Endothelial cell (in vitro differentiated cells): ENCODE measurements around the gene C19orf12. TPM values are rescaled to one million over a fixed set of nuclear protein-coding genes. Genes with fewer than 3 reads are reported as not detected.

Experiments used
- DNase-seq: peaks from one replicate; pipeline ENCODE4 v3.0.0; 2021; ENCODE audit warnings: low spot score
- H3K27ac Mint-ChIP-seq: one replicate; pipeline ENCODE4 v1.8.0; 2021; ENCODE audit warnings: mixed read lengths, inconsistent platforms; ENCODE audit not compliant: unreplicated experiment
- H3K27me3 Mint-ChIP-seq: one replicate; pipeline ENCODE4 v1.8.0; 2021; ENCODE audit warnings: mild to moderate bottlenecking, moderate library complexity, mixed read lengths, inconsistent platforms; ENCODE audit not compliant: unreplicated experiment
- H3K36me3 Mint-ChIP-seq: one replicate; pipeline ENCODE4 v1.8.0; 2021; ENCODE audit warnings: mild to moderate bottlenecking, low read depth, mixed read lengths, inconsistent platforms; ENCODE audit not compliant: unreplicated experiment
- H3K4me1 Mint-ChIP-seq: one replicate; pipeline ENCODE4 v1.8.0; 2021; ENCODE audit warnings: mild to moderate bottlenecking, mixed read lengths, inconsistent platforms; ENCODE audit not compliant: unreplicated experiment
- H3K4me3 Mint-ChIP-seq: one replicate; pipeline ENCODE4 v1.8.0; 2021; ENCODE audit warnings: mild to moderate bottlenecking, mixed read lengths, inconsistent platforms; ENCODE audit not compliant: unreplicated experiment
- H3K9me3 Mint-ChIP-seq: one replicate; pipeline ENCODE4 v1.8.0; 2021; ENCODE audit warnings: mixed read lengths, inconsistent platforms; ENCODE audit not compliant: unreplicated experiment
- total RNA-seq: library from RNA; stranded (reverse); fragmentation: NEBNext Ultra II Directional; extraction: Animal tissue kit (Norgen Biotek cat#: 25700); gene quantifications from one replicate; pipeline ENCODE4 v1.2.1, GENCODE V29; 2021; ENCODE audit not compliant: unreplicated experiment
- TF ChIP-seq, protein P1 (sequence below): fragments of 200-600 bp; sonication (generic); IDR thresholded peaks from one replicate; pipeline ENCODE4 v1.5.0; 2021; ENCODE audit warnings: antibody characterized with exemption; ENCODE audit not compliant: unreplicated experiment

C19orf12 gene
- total RNA-seq, 1 donor from 2014 or later = 6.1 TPM

DNA sequence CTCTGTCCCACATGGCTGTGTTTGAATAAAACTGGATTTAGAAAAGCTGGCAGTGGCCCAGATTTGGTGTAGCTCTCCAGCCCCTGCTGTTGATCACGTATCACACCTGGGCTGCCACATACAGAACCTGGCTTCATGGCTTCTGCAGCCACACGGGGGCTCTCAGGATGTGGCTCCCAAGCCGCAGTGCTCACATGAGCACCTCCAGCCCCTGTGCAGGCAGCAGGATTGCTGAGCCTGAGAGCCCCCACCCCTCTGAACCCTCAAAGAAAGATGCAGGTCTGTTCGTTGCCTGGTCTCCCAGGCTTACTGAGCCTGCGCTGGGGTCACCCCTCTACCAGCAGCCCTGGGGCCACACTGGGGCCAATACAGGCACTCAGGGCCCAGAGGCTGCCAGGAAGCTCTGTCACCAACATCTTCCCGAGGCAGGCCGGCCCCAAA, 47.1 kb downstream of the C19orf12 start:
- Mint-ChIP-seq H3K27ac (no peak overlapping the region), H3K27me3 (peaks cover 21% of the 10 kb centered on the region), H3K4me3 (no peak overlapping the region), H3K36me3 (peaks cover 3% of the 10 kb centered on the region), H3K9me3 (no peaks in the 10 kb centered on the region), H3K4me1 (peaks cover 12% of the 10 kb centered on the region)
- DNase-seq = no peak
- TF ChIP-seq, protein P1, sequence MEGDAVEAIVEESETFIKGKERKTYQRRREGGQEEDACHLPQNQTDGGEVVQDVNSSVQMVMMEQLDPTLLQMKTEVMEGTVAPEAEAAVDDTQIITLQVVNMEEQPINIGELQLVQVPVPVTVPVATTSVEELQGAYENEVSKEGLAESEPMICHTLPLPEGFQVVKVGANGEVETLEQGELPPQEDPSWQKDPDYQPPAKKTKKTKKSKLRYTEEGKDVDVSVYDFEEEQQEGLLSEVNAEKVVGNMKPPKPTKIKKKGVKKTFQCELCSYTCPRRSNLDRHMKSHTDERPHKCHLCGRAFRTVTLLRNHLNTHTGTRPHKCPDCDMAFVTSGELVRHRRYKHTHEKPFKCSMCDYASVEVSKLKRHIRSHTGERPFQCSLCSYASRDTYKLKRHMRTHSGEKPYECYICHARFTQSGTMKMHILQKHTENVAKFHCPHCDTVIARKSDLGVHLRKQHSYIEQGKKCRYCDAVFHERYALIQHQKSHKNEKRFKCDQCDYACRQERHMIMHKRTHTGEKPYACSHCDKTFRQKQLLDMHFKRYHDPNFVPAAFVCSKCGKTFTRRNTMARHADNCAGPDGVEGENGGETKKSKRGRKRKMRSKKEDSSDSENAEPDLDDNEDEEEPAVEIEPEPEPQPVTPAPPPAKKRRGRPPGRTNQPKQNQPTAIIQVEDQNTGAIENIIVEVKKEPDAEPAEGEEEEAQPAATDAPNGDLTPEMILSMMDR = no peak

DNA sequence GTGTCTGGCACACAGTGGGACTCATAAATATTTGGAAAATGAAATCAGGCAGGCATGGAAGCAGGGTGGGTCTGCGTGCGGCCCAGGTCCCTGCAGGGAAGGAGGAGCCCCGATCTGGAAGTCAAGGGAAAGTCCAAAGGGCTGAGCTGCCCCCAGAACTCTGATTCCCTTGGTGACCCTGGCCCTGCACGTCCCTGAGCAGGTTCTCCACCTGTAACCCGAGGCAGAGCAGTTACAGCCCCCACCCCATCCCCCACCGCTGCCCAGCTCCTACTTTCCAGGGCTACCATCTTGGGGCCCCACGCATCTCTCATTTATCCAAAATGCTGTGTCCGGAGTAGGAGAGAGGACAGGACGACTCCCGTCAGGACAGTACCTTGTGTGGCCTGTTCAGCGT, 47.7 kb downstream of the C19orf12 start:
- Mint-ChIP-seq H3K4me3 (peak overlapping the region; percentile 84), H3K27ac (no peak overlapping the region), H3K27me3 (peaks cover 19% of the 10 kb centered on the region), H3K9me3 (no peaks in the 10 kb centered on the region), H3K36me3 (peaks cover 3% of the 10 kb centered on the region), H3K4me1 (peaks cover 12% of the 10 kb centered on the region)
- DNase-seq = no peak
- TF ChIP-seq, protein P1 = no peak

DNA sequence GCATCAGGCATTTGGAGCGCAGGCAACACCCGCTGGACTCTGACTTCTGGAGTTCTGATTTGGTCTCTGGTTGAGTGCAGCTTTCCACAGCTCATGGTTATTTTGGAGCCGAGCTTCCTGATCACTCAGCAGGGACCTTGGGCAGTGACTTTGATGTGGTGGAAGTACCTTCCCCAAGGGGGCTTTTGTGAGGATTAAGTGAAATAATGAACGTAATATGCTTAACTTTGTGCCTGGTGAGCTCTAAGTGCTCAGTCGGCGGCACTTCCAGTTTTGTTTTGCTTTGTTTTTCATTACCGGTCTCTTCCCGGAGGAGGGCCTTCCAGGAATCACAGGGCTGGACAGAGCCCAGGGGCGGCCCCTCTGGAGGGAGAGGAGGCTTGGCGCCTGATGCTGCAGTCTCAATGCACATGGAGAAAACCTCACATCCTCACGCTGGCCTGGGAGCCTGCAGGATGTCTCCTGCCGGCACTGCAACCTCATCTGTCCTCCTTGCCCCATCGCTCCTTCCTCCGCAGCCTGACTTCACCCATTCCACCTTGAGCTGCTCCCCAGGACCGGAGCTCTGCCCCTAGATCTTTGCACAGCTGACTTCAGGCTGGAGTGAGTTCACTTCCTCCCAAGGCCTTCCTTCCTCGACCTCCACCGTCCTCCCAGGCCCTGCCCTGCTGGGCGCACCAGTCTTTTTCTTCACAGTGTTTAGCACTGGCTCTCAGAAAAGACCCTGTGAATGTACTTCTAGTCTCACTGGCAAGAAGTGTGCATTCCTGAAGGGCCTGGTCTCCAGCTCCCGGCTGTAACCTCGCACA, 48.3 kb downstream of the C19orf12 start:
- peak; percentile 56 for DNase-seq
- H3K27me3 Mint-ChIP-seq = peaks cover 18% of the 10 kb centered on the region
- TF ChIP-seq, protein P1 = no peak
- H3K4me3 Mint-ChIP-seq = peak overlapping the region; percentile 84
- H3K27ac Mint-ChIP-seq = no peak overlapping the region
- no peaks in the 10 kb centered on the region for H3K9me3 Mint-ChIP-seq
- peaks cover 3% of the 10 kb centered on the region for H3K36me3 Mint-ChIP-seq
- H3K4me1 Mint-ChIP-seq = peaks cover 12% of the 10 kb centered on the region

DNA sequence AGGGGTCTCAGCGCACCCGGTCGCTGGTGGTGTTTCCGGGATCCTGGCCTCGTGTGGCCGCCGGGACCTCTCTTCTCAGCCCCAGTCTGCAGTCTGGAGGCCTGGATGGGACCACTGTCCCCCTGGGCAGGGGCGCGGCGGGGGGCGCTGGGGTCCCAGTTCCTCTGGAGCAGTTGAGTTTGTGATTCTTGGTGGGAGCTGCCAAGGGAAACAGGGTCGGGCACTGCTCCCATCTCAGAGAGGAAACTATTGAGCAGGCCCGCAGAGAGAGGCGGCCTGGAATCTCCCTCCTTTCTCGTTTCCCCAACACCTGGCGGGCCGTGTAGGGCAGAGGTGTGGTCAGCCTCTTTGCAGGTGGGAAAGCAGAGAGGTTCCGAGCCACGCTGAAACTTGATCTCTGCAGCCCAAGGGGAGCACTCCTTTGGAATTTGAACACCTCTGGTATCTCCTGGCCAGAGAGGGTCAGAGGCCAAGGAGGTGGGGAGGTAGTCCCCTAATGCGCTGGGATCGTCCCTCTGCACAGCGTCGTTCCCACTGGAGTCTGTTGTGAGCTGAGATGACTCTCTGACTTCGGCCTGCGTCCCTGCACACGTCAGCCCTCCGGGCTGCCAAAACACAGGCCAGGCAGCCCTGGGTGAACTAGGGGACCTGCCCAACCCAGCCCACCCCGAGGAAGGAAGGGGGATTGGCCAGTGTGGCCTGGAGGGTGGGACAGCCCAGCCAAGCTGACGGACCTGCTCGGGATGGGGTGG, 49.1 kb downstream of the C19orf12 start:
- no peak overlapping the region for H3K27ac Mint-ChIP-seq
- H3K27me3 Mint-ChIP-seq = peaks cover 18% of the 10 kb centered on the region
- no peak for DNase-seq
- no peaks in the 10 kb centered on the region for H3K9me3 Mint-ChIP-seq
- TF ChIP-seq, protein P1 = no peak
- H3K4me1 Mint-ChIP-seq = peaks cover 12% of the 10 kb centered on the region
- H3K36me3 Mint-ChIP-seq = peaks cover 3% of the 10 kb centered on the region
- H3K4me3 Mint-ChIP-seq = peak overlapping the region; percentile 65
